Measurements from ENCODE around the gene NMNAT1.
"Not testable (repeated sequence)": the region's sequence is repeated elsewhere in the genome, so short reads cannot be mapped to it uniquely, and the experiment has no call there.

GRCh38 chr1:9917495-9917894, 25.8 kb upstream of the NMNAT1 start:
- not testable (repeated sequence) for TF ChIP-seq POLR2A, CTCF, POLR2AphosphoS5 (IDR thresholded peaks at IDR 0.05)

All from suprapubic skin (tissue), 4 donors.